HG03460 (cell line): ENCODE data around the gene TMEM132D.
A peak's percentile ranks its signal among the peaks of the same experiment; 100 is the strongest.
"Not testable (repeated sequence)": the region's sequence is repeated elsewhere in the genome, so short reads cannot be mapped to it uniquely, and the experiment has no call there.

Source experiments
- ATAC-seq: cut with Tn5 transposase; IDR thresholded peaks from one replicate; pipeline ENCODE4 v1.9.1; 2021; ENCODE audit not compliant: unreplicated experiment

Gene TMEM132D

DNA sequence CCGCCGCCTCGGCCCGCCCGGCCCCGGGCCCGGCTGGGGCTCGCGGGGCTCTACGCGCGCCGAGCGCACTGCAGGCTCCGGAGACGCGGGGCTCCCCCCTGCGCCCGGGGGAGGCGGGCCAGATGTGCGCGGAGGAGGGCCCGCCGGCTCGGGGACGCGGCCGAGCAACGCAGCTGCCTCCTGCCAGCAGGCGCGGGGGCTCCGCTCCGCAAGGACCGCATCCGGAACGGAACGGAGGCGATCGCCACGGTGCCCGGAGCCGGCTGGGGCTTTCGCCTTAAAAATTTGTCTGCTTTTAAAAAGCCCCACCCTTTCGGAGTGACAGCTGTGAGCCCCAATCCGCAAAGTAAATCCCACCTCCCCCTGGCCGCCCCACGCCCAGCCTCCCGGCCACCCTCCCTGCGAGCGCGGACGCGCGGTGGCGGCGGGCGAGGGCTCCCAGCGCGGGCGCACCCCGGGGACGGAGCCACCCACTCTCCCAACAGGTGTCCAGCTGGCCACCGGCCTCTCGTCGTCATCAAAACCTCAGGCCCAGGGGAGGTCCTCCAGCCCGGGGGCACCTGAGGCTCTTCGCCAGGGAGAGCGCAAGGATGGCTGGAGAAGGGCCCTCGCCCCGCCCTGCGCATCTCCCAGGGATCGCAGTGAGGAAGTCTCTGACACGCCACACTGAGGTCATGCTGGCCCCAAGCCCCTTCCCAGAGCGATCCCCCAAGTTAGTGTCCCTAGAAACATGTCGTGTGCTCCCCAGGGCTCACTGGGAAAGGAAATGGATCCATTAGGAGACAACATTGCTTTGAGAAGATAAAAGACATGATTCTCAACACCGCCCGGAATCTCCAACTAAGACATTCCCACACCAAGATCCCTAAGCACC lies at the start of gene TMEM132D:
TSS of gene TMEM132D (minus strand) at position 70 of the 874 bp plus-strand sequence.
- no peak for ATAC-seq

- ATAC-seq = no peak
Observed at GRCh38 chr12:129949651-129950050, 45.8 kb upstream of the TMEM132D start.

DNA sequence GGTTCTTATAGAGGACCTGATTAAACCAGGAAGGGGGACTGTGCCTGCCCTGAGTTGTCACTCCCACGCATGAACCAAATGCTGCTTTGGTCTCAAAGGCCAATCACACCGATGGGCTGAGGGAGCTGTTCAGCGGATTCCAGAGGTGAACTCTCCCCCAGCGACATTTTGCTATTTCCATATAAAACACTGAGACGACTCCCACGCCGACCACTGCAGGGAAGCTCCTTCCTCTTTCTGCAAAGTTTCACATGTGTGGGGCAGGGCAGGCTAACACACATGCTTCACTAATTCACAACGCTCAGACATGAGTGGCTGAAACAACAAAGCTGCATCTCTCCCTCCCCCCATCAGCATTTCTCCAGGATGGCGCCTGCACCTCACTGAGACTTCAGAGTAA lies 37.8 kb upstream of the TMEM132D start:
- ATAC-seq = no peak

GRCh38 chr12:129938089-129938488 lies 34.3 kb upstream of the TMEM132D start:
- ATAC-seq = no peak

DNA sequence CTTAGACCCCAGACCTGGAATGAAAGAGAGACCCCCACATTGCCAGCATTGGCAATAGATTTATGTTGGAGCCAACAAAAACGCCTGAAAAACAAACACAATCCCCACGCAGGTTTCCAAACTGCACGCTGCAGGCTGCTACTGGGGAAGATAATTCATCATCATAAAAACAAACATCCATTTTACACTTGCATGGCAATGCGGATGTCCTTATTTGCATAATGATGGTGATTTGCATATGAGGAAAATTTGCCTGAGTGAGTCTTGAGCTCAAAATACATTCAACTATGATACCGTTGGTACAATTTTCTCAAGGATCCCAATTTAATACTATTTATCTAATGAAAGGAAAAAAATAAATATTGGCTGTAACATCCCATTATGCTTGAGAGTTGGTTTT lies 33.6 kb upstream of the TMEM132D start:
- ATAC-seq = no peak

GRCh38 chr12:129928643-129929042 lies 24.8 kb upstream of the TMEM132D start:
- ATAC-seq = no peak

DNA sequence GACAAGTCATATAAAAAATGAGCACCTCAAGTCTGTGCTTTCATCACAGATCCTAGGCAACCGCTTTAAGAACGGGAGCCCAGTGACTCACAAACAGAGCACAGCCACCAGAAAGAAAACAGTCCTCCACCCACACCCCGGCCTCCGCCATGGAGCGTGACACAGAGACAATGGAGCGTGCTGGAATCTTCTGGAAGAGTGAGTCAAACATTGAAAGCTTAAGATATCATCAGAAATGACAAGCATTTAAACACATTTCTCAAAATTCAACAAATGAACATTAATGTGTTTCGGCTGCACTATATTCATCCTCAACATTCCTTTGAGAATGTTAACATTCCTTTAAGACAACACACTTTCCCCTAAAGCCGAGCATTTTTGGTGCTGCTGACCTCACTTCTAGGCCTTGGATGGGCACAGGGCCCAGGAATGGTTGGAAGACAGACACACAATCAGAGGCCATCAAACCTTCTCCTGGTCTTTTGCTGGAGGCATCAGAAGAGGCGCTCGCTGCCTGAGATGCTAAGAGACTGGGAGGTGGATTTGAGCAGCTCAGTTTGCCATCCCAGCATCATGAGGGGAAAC lies 23.6 kb upstream of the TMEM132D start:
- no peak for ATAC-seq

DNA sequence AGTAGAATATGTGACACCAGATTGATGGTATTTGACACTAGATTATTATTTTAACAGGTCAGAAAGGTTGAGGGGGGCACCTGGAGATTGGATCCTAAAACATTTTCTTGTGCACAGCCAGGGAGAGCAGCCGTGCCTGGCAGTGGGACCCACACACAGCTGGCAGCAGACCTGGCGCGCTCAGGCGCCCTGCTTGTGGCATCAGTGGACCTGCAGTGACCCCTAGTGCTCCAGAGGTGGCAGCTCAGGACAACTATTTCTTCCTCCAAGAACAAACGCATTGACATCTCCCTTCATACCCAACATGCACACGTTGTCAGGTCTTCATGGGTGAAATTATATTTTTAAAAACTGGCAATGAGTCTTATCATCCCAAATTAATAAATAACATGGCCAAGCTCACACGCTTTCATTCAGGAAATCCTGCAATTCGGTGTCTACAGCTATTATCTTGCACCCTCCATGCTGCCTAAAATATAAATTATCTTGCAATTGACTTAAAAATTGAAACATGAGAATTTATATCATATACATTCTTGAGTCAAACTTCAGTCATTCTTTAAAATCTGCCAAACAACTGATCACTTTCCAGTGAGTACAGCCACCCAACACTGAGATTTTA lies 7.7 kb upstream of the TMEM132D start:
- peak; percentile 59 for ATAC-seq

GRCh38 chr12:129909051-129910020 lies 5.5 kb upstream of the TMEM132D start:
- no peak for ATAC-seq

DNA sequence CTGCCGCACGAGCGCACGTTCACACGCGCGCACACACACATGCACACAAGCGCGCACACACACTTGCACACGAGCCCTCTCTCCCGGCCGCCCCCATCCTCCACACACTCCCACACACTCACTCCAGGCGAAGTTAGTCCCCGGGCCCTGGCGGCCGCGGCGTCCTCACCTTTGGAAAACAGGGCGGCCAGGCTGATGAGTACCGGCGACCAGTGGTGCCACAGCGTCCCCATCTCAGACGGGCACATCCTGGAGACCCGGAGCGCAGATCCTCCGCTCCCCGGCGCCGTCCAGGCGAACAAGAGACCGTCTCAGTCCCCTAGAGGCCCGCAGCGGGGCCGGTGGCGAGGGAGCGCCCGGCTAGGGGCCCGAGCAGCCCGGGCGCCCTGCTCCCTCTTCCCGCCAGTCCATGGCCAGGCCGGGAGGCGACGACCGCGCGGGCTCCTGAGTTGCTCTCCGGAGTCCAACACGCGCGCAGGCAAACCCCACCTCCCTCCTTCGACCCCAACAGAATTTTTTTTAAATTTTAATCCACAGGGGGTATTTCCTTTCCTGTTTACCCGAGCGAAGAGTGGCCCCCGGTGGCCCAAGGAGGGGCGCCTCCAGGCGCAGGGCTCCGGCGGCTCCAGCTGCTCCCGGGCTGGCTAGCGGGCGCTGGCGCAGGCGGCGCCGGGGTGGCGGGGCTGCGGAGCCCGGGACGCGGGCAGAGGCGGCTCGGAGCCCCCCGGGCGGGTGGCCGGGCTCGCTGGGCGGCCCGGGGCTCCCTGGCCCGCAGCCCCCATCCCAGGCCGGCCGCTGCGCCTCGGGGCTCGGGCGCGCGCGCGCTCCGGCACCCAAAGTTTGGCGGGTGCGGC lies 506 bp downstream of the TMEM132D start:
- ATAC-seq = no peak

GRCh38 chr12:129902371-129903091 lies 1.3 kb downstream of the TMEM132D start:
- ATAC-seq = no peak

DNA sequence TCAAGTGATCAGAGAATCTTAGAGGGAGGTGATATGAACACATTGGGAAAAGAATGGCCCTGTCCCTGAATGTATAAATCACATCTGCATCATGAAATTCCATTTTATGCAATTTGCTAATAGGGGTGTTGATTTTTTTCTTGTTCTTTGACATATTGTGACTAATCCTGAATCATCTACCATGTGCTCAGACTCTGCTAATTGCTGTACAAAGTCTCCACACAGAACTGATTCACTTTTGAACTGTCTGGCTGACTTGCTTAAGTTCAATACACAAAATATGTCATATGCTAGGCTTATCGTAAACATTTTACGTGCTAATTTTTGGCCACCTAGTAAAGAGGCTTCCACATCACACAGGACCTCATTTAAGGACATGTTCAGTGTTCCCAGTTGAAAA lies 2.6 kb downstream of the TMEM132D start:
- no peak for ATAC-seq

GRCh38 chr12:129900306-129900705 lies 3.5 kb downstream of the TMEM132D start:
- no peak for ATAC-seq

GRCh38 chr12:129899045-129899444 lies 4.8 kb downstream of the TMEM132D start:
- not testable (repeated sequence) for ATAC-seq

DNA sequence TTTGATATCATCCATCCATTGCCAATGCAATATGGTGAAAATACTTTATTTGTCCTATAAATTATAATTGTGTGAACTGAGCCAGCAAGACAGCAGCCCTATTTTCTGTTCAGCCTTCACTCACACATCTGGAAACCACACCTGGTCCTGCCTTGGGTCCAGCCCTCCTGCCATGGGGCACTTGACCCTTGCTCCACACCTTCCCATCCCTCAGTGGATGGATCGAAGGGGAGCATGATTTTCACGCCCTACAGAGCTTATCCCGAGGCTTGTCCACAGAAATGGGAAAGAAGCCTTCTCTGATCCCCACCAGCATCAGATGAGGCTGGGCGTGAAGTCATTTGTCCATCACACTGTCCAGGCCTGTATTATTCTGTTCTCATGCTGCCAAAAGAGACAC lies 10.1 kb downstream of the TMEM132D start:
- ATAC-seq = no peak

- no peak for ATAC-seq
Observed at GRCh38 chr12:129887101-129887500, 16.7 kb downstream of the TMEM132D start.

GRCh38 chr12:129886541-129886940 lies 17.3 kb downstream of the TMEM132D start:
- ATAC-seq = no peak

GRCh38 chr12:129885287-129885686 lies 18.5 kb downstream of the TMEM132D start:
- no peak for ATAC-seq

DNA sequence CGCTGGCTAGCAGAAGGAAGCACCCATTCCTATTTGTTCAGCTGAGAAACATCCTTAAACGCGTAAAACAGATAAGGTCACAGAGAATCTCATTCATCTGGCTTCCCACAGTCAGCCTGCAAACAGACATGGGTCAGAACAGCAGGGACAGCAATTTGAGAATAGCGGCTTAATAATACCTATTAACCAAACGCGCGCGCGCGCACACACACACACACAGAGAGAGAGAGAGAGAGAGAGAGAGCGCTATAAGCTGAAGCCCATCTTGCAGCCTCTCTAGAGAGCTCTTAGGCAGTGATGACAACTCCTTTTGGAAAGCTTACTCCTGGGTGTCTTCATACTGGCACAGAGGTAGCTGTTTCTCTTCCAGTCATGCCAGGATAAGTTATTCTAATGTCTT lies 26.4 kb downstream of the TMEM132D start:
- no peak for ATAC-seq
